GM21737 (cell line): ENCODE results near the gene DSTYK.

ENCODE experiments used
- ATAC-seq: cut with Tn5 transposase; IDR thresholded peaks from one replicate; pipeline ENCODE4 v1.9.1; 2021; ENCODE audit warnings: mild to moderate bottlenecking, moderate library complexity; ENCODE audit not compliant: unreplicated experiment

The DSTYK gene

DNA sequence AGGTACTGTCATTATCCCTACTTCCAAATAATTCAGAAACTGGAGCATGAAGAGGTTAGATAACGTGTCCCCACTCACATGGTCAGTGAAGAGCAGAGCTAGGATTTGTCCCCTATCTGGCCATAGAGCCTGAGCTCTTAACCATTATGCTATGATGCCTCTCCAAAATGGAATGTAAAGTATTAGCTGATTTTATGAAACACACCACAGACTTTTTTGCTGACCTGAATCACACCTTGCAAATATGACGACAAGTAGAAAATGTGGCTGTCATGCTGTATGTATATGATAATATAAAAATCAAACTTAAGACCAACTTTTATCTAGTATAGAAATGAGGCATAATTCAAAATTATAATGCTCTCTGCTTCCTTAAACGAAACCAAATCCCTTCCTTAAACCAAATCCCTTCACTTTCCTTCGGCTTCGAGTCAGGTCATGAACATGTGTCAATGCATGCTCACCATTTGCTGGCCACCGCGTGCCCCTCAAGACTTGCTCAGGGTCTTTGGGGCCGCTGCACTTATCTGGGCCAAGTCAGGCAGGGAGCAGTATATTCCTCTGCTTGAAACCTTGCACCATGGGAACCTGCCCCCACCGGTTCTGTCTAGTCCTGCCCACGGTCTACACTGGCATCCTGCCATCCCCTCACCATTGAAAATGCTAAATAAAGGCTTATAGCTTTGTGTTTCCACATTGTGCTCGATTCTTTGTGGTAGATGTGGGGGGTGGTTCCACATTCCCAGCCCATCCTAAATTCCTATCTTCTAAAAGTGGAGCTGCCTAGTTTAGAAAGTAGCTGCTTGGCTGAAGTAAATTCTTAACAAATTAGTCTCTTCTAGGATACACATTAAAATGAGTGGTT, 14.6 kb upstream of the DSTYK start:
- ATAC-seq = no peak

DNA sequence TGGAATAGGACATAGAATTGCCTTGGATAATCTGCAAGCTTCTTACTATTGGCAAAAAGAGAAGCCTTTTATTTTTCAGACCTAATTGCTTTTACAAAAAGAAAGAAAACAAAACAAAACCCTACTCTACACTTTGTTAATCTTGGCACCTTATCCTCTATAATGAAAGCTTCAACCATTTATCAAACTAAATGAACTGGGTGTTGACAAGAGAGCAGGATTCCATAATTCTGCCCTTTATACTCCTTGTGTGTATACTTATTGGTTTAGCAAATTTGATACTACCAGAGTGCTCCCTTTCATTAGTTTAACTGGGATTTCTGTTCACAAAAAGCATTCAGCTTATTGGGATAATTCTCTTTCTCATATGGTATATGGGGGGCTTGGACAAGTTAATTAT, 13.2 kb upstream of the DSTYK start:
- ATAC-seq = no peak

DNA sequence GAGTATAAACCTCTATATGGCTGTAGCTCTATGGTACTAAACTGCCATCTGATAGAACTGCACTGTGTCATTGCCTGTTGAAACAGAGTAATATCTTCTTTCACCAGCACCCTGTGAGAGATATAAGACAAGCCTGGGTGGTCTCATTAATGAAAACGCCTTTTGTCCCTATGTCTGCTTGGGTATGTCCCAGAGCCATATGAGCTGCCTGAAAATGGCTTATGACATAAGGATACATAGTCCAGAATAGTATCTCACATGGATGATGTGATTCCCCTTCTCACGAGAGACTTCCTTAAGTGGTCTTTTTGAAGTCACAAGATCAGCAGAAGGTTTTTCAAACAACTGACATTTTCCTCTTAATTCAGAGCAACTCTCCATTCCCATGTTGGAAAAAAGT, 8.9 kb upstream of the DSTYK start:
- ATAC-seq = no peak

DNA sequence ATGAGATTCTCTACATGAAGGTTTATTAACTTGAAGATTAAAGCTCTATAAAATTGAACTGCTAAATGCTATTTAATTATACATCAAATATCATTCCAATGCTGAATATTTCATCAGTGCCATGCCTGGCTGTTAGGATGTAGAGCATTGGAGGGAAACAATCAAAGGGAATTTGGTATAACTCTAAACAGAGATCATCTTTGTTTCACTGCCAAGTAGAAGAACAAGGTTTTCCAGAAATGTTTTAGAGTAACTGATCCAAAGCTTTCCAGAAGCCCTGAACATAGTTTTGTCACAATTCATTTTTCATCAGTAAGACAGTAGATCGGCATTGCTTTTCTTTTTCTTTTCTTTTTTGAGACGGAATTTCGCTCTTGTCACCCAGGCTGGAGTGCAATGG, 5.9 kb upstream of the DSTYK start:
- no peak for ATAC-seq

DNA sequence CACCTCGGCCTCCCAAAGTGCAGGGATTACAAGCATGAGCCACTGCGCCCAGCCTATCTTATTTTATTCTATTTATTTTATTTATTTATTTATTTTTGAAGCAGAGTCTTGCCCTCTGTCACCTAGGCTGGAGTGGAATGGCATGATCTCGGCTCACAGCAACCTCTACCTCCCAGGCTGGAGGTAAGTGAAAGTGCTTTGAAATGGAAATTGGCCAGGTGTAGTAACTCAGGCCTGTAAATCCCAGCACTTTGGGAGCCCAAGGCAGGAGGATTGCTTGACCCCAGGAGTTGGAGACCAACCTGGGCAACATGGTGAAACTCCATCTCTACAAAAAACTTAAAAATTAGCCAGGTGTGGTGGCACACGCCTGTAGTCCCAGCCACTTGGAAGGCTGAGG, 5.1 kb upstream of the DSTYK start:
- ATAC-seq = no peak

DNA sequence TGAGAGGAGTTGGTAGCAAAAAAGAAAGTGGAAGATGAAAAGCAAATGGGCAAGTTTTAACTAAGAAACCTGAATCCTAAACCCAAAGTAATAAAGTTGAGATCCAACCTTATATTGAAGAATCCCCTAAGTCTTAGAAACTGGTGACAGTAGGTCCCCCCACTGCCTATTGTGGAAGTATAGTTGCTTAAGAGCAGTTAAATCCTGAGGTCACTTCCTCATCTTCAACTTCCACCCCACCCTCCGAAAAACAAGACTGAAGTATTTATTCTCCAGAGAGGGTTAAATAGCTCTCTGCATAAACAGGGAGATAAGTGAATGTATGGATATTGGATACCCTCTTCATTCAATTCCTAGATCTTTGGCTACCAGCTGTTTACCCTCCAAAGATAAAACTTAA, 3.3 kb upstream of the DSTYK start:
- no peak for ATAC-seq

DNA sequence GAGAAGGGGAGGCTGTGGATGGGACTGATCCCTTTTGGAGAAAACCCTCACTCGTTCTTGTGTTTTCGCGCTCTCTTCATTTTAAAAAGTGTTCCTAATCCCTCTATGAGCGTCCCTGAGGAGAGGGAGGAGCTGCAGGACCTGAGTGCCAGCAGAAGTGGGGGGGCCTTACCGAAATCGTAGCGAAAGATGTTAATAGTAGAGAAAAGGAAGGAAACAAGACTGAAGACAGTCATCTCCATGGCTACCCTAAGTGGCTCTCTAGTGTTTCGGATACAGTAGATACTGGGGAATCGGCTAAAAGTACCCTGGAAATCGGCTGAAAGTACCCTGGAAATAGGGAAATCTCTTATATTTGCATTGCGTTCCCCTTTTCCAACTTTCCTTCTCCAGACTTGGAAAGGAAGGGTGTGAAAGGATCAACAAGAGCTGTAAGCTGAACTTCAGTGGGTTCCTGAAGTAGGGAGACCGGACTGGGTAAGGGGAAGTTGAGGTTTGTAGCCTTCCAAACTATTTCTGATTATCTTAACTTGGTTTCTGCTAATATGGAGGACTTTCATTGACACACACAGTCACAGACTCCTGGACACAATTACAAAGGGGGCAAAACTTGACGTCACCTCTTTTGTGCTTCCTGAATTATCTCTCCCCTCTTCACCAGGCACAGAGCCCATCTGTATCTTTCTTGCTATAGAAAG, 486 bp upstream of the DSTYK start:
- ATAC-seq = peak; percentile 35

DNA sequence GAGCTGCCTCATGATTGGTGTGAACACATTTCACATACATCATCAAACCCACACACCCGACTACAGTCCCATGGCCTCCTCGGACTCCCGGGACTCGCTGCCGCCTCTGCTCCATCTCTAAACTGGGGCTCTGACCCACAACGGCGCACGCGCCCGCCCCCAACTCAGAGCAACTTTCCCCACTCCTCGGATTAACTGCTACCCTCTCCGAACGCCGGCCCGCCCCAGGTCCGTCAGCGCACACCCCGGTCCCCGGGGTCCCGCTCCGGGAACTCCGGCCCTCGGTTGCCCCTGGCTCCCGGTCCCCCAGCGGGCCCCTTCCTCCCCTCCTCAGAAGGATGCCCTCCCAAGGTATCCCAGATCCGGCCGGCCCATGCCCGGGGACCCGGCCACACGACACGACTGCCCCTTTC, 740 bp downstream of the DSTYK start:
- ATAC-seq = peak; percentile 25

DNA sequence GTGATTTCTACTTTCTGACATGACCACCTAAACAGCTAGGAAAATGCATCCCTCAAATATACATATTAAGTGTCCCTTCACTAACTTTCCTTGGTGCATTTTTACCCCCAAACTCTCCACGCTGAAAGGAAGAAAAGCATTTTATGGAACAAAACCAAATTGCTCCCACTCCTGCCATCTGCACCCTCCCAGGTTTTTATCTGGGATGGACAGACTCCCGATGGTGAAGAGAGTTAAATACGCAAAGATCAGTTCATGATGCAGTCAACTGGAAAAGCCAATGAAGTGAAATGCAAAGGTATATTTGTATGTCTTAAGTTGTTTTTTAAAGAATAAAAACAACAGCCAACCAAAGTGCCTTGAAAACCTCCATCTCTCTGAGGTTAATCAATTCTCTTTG, 2.7 kb downstream of the DSTYK start:
- ATAC-seq = no peak

DNA sequence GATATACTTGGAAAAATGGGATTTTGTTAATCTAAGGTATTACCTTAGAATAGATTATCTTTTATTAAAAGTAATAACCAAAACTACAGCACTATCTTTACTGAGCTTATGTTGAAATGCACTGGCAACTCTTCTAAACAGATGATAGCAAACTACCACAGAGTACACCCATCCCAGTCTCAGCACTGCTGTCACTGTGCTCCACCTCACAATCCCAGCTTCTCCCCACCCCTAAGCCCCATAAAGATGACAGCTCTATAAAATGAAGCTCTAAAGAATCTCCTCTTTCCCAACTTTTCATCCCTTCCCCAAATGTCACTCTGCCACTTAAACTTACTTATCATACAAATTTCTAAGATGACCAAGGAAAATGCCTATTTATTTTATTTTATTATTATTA, 6.4 kb downstream of the DSTYK start:
- ATAC-seq = no peak

DNA sequence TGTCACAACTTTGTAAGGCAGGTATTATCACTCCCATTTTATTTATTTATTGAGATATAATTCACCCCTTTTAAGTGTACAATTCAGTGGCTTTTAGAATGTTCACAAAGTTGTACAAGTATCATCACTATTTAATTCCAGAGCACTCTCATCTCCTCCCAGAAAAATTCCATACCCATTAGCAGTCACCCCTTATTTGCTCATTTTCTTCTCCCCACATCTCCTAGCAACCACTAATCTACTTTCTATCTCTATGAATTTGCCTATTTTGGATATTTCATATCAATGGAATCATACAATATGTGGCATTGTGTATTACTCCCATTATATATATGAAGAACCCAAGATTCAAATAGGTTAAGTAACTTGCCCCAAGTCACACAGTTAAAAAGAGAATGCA, 7.0 kb downstream of the DSTYK start:
- ATAC-seq = no peak

DNA sequence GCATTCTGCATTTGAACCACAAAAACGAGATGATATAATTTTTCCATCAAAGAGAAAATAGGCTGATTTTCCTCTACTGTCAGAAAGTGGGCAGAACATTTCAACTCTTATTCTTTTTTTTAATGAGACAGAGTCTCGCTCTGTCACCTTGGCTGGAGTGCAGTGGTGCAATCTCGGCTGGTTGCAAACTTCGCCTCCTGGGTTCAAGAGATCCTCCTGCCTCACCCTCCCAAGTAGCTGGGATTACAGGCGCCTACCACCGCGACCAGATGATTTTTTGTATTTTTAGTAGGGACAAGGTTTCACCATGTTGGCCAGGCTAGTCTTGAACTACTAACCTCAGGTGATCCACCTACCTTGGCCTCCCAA, 11.6 kb downstream of the DSTYK start:
- ATAC-seq = no peak

DNA sequence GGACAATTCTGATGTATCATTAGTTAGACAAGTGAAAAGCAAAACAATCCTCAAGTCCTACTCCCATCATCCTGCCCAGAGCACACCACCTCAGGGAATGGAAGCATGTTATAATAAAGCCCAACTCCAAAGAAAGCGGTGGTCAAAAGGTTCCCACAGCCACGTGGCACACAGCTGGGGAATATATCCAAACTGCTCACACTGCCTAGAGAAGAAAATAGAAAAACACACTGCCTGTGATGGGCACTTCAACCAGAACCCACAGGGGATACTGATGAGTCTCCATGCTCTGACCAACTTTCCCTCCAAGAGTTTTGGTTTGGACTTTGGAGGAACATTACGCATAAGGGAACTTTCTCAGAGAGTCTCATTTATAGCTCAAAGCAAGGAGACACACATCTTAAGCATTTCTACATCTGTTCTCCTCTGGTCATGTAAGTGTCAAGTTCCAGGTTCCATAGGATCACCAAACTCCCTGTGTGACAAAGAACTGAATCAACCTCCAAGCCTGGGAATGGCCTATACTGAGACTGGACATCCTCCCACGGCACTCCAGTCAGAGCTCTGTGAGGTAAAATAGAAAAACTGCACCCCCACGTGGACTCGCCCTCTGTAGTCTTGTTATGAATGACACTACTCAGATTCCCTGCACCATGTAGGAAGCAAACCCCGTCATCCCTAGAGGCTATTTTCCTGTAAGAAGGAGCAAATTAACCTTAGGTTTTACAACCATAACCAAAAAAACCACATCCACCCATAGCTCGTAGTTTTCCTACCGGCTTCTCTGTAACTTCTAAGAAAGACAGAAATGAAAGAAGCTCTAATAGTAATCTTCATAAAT, 12.2 kb downstream of the DSTYK start:
- no peak for ATAC-seq

DNA sequence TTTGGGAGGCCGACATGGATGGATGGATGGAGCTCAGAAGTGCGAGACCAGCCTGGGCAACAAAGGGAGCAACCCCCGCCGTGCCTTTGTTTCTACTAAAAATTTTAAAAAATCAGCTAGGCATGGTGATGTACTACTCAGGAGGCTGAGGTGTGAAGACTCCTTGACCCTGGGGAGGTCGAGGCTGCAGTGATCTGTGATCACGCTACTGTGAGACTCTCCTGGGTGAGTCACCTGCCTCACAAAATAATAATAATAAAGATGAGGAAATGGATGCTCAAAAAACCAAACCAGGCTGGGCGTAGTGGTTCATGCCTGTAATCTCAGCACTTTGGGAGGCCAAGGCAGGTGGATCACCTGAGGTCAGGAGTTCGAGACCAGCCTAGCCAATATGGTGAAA, 19.2 kb downstream of the DSTYK start:
- ATAC-seq = no peak

DNA sequence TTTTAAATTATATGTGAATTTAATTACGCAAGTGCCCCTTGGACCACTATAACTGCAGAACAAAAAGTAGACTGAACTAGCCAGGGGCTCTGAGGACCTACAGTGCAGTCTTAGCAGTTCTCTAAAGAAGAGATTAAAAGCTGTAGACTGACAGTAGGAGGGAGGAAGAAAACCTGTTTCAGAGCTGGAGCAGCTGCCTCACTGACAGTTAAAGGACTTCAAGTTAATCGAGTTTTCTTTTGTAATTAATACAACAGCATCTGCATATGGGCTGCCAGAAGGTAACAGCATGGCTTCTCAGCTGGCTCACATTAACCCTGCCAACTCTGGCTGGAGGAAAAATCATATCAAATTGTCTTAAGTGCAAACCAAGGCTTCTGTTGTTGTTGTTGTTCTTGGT, 19.9 kb downstream of the DSTYK start:
- no peak for ATAC-seq

DNA sequence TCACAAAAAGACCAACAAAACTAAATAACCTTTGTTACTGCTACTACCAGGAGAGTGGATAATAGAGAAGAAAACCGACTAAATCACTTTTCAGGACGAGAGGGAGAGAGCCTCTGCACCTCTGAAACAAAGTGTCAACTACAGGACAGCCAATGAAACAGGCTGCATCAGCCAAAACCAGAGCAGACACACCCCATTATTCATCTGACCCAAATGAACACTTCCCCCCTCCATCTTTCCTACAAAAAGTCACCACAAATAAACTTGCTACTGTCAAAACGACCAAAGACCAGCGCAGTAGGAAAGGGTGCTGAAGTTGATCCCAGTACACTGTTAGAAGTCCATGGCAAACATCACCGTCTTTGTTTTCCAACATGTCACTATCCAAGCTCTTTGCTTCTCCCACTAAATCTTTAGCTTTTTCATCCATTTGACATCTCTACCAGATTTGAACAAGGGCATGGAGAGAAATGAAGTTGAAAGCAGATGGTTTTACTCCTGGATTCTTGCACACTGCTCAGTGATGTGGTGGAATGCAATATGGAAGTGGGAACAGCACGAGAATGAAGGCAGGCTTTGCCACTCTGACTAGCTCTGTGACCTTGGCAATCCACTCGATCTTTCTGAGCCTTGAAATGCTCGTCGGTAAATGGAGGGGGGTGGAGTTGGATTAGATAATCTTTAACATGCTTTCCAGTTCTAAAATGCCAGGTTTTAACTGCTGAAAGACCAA, 20.5 kb downstream of the DSTYK start:
- no peak for ATAC-seq

DNA sequence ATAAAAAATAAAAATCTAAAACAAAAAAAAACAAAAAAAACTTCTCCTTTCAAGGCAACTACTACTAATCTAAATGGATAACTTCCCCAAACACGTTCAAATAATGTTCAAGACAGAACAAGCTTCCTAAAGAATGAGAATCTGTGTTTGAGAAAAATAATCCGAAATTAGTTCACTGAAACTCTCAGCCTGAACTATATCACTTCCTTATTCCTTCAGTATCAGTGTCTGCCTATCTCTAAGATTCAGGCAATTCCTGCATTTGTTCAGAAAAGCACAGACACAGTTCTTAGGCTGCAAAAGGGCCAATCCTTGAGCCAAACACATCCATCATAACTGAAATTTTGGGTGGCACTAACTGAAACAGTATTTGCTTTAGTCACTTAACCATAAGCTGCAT, 22.4 kb downstream of the DSTYK start:
- ATAC-seq = no peak

DNA sequence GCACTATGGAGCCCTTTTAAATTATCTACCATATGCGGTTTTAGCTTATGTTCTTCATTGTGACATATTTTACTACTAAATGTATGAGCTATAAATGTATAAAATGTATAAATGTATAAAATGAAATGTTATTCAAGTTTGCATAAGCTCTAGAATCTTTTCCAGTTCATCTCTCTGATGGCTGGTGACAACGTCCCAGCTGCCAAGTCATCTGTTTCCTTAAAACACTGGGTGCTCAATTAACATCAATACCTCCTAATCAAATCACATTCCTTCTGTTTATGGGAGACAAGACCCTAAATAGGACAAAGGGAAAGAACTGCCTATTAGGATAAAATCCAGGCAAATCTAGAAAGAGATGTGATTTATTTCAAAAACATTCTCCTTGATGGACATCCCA, 22.9 kb downstream of the DSTYK start:
- ATAC-seq = no peak

DNA sequence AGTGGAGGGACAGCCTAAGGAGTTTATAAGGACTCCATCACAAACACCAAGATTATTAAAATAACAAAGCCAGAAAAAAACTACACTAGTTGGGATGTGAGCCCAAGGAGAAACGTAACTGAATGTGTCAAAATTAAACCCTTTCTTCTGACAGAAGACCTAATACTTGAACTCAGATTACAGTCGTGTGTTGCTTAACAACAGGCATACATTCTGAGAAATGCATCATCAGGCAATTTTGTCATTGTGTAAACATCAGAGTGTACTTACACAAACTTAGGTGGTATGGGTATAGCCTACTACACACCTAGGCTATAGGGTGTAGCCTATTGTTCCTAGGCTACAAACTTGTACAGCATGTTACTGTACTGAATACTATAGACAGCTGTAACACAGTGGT, 23.4 kb downstream of the DSTYK start:
- no peak for ATAC-seq

DNA sequence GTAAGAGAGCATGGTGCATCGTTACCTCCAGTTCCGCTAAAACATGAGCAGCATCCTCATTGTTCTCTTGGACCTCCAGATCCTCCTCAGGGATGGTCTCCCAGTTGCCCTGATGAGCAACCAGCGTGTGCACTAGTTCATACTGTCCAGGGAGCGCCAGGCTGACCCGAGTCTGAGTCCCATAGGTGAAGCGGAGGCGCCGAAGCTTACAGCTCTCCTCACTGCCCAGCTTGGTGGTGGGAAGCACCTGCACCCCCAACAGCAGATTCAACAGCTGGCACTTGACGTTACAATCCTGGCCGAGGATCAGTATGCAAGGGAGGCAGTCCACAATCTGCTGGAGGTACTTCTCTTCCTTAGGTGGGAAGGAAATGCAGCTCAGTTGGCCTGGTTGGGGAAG, 24.1 kb downstream of the DSTYK start:
- ATAC-seq = no peak

DNA sequence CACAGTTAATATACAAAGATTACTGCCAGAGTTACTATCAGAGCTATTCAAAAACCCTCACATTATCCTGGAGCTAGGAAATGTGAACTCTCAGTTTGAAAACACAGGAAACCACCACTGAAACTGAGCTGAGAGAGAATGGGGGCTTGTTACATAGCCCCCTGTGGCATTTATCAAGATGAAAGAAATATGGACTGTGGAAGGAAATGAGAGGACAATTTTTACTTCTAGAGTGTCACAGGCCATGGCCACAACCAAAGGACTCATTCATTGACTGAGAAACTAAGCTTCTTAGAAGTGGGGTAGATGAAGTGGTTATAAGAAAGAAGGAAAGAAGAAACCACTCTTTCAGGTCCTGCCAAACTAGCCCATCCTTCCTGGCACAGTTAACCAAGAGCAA, 25.3 kb downstream of the DSTYK start:
- ATAC-seq = no peak
